BE2C (cell line): ENCODE results near the gene ALLC.

Source experiments
- DNase-seq: peaks from one replicate; pipeline ENCODE4 v3.0.0-alpha.2; 2020
- H3K27me3 ChIP-seq: fragments of 250-450 bp; sonication (Bioruptor Pico); 2 replicates; pipeline ENCODE4 v1.5.1; 2020; ENCODE audit warnings: mild to moderate bottlenecking
- H3K36me3 ChIP-seq: fragments of 250-450 bp; sonication (Bioruptor Pico); 2 replicates; pipeline ENCODE4 v1.5.1; 2020; ENCODE audit warnings: mild to moderate bottlenecking
- H3K4me1 ChIP-seq: fragments of 250-450 bp; sonication (Bioruptor Pico); 2 replicates; pipeline ENCODE4 v1.5.1; 2020
- H3K4me3 ChIP-seq: 2 replicates; pipeline ENCODE4 v1.5.1; 2011; ENCODE audit warnings: low read depth, low read length
- H3K9me3 ChIP-seq: fragments of 250-450 bp; sonication (Bioruptor Pico); 2 replicates; pipeline ENCODE4 v1.5.1; 2020
- TF ChIP-seq, protein P1 (sequence below): IDR thresholded peaks from 2 replicates; pipeline ENCODE4 v1.5.1; 2012; ENCODE audit warnings: mild to moderate bottlenecking, low read depth, low read length

ALLC gene

DNA sequence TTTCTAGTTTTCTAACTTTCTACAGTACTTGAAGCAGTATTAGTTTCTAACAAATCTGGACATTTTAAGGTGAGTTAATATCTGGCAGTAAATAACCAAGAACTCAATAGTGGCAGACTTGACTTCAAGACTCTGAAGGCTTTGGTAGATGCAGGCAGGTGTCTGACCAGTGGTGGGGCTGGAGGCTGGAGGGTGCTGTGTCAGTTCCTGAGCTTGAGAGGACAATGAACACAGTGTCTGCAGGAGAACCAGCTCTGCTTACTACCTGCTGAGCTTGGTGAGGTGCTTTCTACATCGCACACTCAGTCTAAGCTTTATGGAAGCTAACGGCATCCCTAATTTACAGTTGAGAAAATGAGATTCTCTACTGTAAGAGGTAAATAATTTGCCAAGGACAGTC is 21.2 kb downstream of the ALLC start:
- TF ChIP-seq, protein P1, sequence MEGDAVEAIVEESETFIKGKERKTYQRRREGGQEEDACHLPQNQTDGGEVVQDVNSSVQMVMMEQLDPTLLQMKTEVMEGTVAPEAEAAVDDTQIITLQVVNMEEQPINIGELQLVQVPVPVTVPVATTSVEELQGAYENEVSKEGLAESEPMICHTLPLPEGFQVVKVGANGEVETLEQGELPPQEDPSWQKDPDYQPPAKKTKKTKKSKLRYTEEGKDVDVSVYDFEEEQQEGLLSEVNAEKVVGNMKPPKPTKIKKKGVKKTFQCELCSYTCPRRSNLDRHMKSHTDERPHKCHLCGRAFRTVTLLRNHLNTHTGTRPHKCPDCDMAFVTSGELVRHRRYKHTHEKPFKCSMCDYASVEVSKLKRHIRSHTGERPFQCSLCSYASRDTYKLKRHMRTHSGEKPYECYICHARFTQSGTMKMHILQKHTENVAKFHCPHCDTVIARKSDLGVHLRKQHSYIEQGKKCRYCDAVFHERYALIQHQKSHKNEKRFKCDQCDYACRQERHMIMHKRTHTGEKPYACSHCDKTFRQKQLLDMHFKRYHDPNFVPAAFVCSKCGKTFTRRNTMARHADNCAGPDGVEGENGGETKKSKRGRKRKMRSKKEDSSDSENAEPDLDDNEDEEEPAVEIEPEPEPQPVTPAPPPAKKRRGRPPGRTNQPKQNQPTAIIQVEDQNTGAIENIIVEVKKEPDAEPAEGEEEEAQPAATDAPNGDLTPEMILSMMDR: no peak
- no peaks in the 10 kb centered on the region for H3K27me3 ChIP-seq

DNA sequence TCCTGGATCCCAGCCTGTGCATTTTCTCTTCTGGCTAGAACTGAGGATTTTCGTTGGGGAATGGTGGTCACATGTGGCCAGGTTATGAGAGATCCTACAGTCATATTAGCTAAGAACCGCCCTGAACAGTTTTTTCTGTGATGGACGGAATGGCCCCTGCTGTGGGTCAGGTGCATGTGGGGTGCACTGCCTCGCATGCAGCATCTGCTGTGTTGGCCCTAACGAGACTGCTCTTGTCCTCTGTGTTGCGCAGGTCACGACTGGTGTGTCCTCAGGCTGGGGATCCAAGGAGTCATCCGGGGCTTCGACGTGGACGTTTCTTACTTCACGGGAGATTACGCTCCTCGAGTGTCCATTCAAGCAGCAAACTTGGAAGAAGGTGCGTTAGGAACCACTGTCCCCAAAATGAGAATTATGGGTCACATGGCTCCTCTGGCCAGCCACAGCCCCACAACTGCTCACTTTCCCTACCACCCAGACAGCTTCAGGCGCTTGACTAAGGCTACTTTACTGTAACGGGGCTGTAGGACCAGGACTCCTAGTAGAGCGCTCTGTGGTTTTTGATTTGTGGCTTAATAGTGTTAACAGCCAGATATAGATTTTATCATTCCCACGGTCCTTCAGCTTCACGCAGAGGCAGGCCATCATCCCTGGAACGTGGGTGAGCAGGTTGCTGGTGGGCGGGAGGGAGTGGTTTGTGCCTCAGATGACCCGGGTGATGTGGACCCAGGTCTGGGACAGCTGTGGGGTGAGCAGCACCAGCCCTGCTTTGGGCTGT is 21.8 kb downstream of the ALLC start:
- H3K27me3 ChIP-seq: no peaks in the 10 kb centered on the region
- H3K4me3 ChIP-seq: no peak overlapping the region
- no peak for DNase-seq
- no peaks in the 10 kb centered on the region for H3K36me3 ChIP-seq
- TF ChIP-seq, protein P1: no peak
- no peaks in the 10 kb centered on the region for H3K9me3 ChIP-seq
- no peaks in the 10 kb centered on the region; the same call in 1 of the 2 replicates for H3K4me1 ChIP-seq

More for the DNA sequence above, 21.2 kb downstream of the ALLC start:
- no peaks in the 10 kb centered on the region for H3K9me3 ChIP-seq
- no peaks in the 10 kb centered on the region; the same call in 1 of the 2 replicates for H3K4me1 ChIP-seq
- no peak overlapping the region for H3K4me3 ChIP-seq
- DNase-seq: no peak
- H3K36me3 ChIP-seq: no peaks in the 10 kb centered on the region

DNA sequence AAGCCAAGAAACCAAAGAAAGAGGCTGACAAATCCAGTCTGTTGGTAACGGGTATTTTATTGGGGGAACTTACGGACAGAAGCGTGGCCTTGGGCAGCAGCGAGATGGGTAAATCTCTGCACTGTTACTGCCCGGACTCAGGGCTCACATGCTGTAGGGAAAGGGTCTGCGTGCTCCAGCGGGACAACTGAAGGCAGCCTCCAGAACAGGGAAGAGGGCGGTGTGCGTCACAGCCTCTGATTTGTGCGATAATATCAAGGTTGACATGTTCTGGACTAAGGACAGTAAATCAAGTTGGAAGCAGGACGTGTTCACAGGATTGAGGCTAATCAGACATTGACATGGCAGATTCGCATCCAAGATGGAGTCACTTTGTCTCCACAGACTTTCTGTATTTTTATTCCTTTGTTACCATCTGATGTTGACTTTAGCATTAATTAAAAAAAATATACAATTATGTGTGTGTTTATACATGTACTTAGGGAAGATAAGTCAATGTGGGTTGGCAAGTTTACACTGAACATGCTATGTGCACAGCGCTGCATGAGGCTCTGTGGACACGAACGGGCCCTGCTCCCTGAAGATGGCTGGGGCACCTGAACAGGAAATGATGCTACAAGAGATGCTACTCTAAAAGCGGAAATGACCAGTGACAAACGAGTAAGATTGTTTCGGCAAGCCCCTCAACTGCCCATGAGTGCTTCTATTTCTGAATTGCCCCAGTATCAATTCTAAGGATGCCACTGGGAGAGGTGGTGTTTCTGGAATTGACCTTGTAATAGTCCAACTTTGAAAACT is 22.7 kb downstream of the ALLC start:
- Histone ChIP-seq H3K36me3 (no peaks in the 10 kb centered on the region), H3K4me1 (no peaks in the 10 kb centered on the region; the same call in 1 of the 2 replicates), H3K4me3 (no peak overlapping the region), H3K27me3 (no peaks in the 10 kb centered on the region), H3K9me3 (no peaks in the 10 kb centered on the region; the same call in 1 of the 2 replicates)
- DNase-seq: no peak
- TF ChIP-seq, protein P1: no peak

DNA sequence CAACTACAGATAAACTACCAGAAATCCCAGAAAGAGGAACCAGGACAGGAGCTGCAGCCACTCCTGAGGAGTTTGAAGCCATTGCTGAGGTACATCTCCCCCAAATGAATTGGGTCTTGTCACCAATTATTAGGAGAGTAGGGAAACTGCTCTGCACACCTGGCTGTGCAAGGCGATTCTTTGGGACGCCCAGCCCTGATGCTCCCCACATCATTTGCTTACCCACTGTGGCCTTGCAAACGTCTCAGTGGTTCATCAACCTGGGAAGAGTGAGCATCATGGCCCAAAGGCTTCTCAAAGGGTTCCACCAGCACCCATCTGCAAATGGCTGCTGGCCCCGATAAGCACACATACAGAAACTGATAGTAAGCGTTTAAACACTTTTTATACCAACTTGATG is 23.6 kb downstream of the ALLC start:
- DNase-seq: no peak

DNA sequence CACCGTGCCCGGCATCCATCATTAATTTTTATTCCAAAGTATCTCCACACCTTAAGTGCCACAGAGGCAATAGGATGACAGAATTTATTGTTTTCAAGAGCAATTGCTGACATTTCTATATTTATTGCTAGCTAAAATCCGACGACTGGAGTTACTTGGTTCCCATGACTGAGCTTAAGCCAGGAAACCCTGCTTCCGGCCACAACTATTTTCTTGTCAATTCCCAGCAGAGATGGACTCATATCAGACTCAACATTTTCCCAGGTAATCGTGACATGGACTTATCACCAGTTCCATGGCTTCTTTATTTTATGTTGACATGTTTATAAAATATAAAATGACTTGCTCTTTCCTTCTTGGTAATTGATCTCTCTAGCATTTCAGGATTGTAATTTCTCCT is 24.8 kb downstream of the ALLC start:
- H3K4me1 ChIP-seq: no peaks in the 10 kb centered on the region; the same call in 1 of the 2 replicates
- no peaks in the 10 kb centered on the region for H3K27me3 ChIP-seq
- no peak for DNase-seq
- TF ChIP-seq, protein P1: no peak
- H3K36me3 ChIP-seq: no peaks in the 10 kb centered on the region
- no peak overlapping the region for H3K4me3 ChIP-seq
- H3K9me3 ChIP-seq: no peaks in the 10 kb centered on the region; the same call in 1 of the 2 replicates

More for the DNA sequence above, 23.6 kb downstream of the ALLC start:
- TF ChIP-seq, protein P1: no peak
- no peaks in the 10 kb centered on the region for H3K27me3 ChIP-seq
- no peaks in the 10 kb centered on the region for H3K36me3 ChIP-seq
- H3K4me1 ChIP-seq: no peaks in the 10 kb centered on the region; the same call in 1 of the 2 replicates
- no peaks in the 10 kb centered on the region; the same call in 1 of the 2 replicates for H3K9me3 ChIP-seq
- no peak overlapping the region for H3K4me3 ChIP-seq
